Thymus (tissue), 14 donors: Measurements from ENCODE around the gene SLC2A10. TPM values are rescaled to one million over a fixed set of nuclear protein-coding genes. Genes with fewer than 3 reads are reported as not detected.
A peak's percentile ranks its signal among the peaks of the same experiment; 100 is the strongest.

Experiments used
- DNase-seq, 9 donors: peaks; one replicate each; pipeline ENCODE4 v3.0.0-alpha.2; 2013; ENCODE audit warnings: low spot score in 9 of 9, low read depth in 6 of 9, missing footprints in 1 of 9
- H3K27ac ChIP-seq, 2 donors: one replicate each; pipeline ENCODE4 v1.5.1; 2013; ENCODE audit warnings: control low read depth in 1 of 2, low read depth in 1 of 2, low read length in 1 of 2, mild to moderate bottlenecking in 1 of 2, moderate library complexity in 1 of 2
- H3K27me3 ChIP-seq, 2 donors: one replicate each; pipeline ENCODE4 v1.5.1; 2013; ENCODE audit warnings: low read length in 1 of 2; ENCODE audit not compliant: control insufficient read depth in 2 of 2, insufficient read depth in 1 of 2
- H3K36me3 ChIP-seq, 2 donors: one replicate each; pipeline ENCODE4 v1.5.1; 2013; ENCODE audit warnings: low read length in 1 of 2, mild to moderate bottlenecking in 1 of 2, moderate library complexity in 1 of 2; ENCODE audit not compliant: control insufficient read depth in 2 of 2, insufficient read depth in 2 of 2
- H3K4me1 ChIP-seq, 2 donors: one replicate each; pipeline ENCODE4 v1.5.1; 2013; ENCODE audit warnings: low read length in 2 of 2; ENCODE audit not compliant: control insufficient read depth in 2 of 2, insufficient read depth in 2 of 2
- H3K4me3 ChIP-seq, 2 donors: one replicate each; pipeline ENCODE4 v1.5.1; 2013; ENCODE audit warnings: low read length in 2 of 2, control low read depth in 1 of 2, mild to moderate bottlenecking in 1 of 2
- H3K9me3 ChIP-seq, 2 donors: one replicate each; pipeline ENCODE4 v1.5.1; 2013; ENCODE audit warnings: low read length in 1 of 2, mild to moderate bottlenecking in 1 of 2; ENCODE audit not compliant: control insufficient read depth in 2 of 2, insufficient read depth in 1 of 2
- WGBS: extraction: QIAGEN DNeasy Blood & Tissue Kit; methylation state at CpG from one replicate; pipeline ENCODE4 v1.1.7; 2013; 5-methylcytosine and 5-hydroxymethylcytosine counted together
- long read RNA-seq, 10 donors: transcript quantifications; one replicate each; lab custom pipeline, GENCODE V29; 2026
- polyA plus RNA-seq: library from polyadenylated mRNA; stranded (reverse); fragments of 200-250 nt; gene quantifications from one replicate; pipeline ENCODE4 v1.2.3, GENCODE V29; 2013
- total RNA-seq: library from RNA; stranded (reverse); fragments of 120-200 nt; gene quantifications from one replicate; pipeline ENCODE4 v1.2.4, GENCODE V29; 2013
- donor health status: healthy.

The SLC2A10 gene
- 2.0 TPM for total RNA-seq
- polyA plus RNA-seq = 4.8 TPM
- long read RNA-seq, donor 1 = 0 reads
- long read RNA-seq, donor 2, partial matches to known transcripts = 6 of 6 reads
- long read RNA-seq, donor 2, other reads (novel, unspliced or antisense) = 0 of 6 reads
- long read RNA-seq, donor 3, full-length matches to known transcripts = 1 of 1 reads
- long read RNA-seq, donor 3, partial matches to known transcripts = 0 of 1 reads
- long read RNA-seq, donor 3, other reads (novel, unspliced or antisense) = 0 of 1 reads
- long read RNA-seq, donor 4 = 0 reads
- long read RNA-seq, donor 5, full-length matches to known transcripts = 1 of 1 reads
- long read RNA-seq, donor 5, partial matches to known transcripts = 0 of 1 reads
- long read RNA-seq, donor 5, other reads (novel, unspliced or antisense) = 0 of 1 reads
- long read RNA-seq, donor 6 = 0 reads
- long read RNA-seq, donor 7 = 0 reads
- long read RNA-seq, donor 8 = 0 reads
- long read RNA-seq, donor 9 = 0 reads
- long read RNA-seq, donor 10 = 0 reads

- 2% methylated on average over 67 of the region's 67 CpGs for WGBS
- Histone ChIP-seq H3K4me1 (no peaks in the 10 kb centered on the region), H3K36me3 (no peaks in the 10 kb centered on the region), H3K4me3 (peak within 1 kb of the TSS; percentile 1 to 26), H3K27ac (peak within 1 kb of the TSS; percentile 25 to 26), H3K27me3 (peaks cover 14 to 45% of the 10 kb centered on the region in 2 donors), H3K9me3 (no peaks in the 10 kb centered on the region)
- DNase-seq = no peak
These were observed at the start of gene SLC2A10 for GRCh38 chr20:46709459-46710152. TSS of gene SLC2A10 (plus strand) at chr20:46709649. CDS start at chr20:46709737, 88 bp downstream.

- Histone ChIP-seq H3K4me3 (no peak overlapping the region), H3K9me3 (no peaks in the 10 kb centered on the region), H3K27ac (no peak overlapping the region), H3K27me3 (no peaks in the 10 kb centered on the region), H3K4me1 (no peaks in the 10 kb centered on the region), H3K36me3 (no peaks in the 10 kb centered on the region)
- DNase-seq = no peak
- WGBS = 93% methylated on average over 4 of the region's 4 CpGs
These were observed 49.0 kb upstream of the SLC2A10 start for GRCh38 chr20:46660487-46660886.

GRCh38 chr20:46661659-46662058, 47.8 kb upstream of the SLC2A10 start:
- no peak for DNase-seq
- WGBS = 100% methylated on average over 1 of the region's 1 CpG

GRCh38 chr20:46663531-46663930, 45.9 kb upstream of the SLC2A10 start:
- no peaks in the 10 kb centered on the region for H3K4me1 ChIP-seq
- DNase-seq = no peak
- WGBS = 98% methylated on average over 3 of the region's 3 CpGs
- no peaks in the 10 kb centered on the region for H3K9me3 ChIP-seq
- no peaks in the 10 kb centered on the region for H3K36me3 ChIP-seq
- no peaks in the 10 kb centered on the region for H3K27me3 ChIP-seq
- H3K4me3 ChIP-seq = no peak overlapping the region
- no peak overlapping the region for H3K27ac ChIP-seq

More at GRCh38 chr20:46661659-46662058, 47.8 kb upstream of the SLC2A10 start:
- Histone ChIP-seq H3K27me3 (no peaks in the 10 kb centered on the region), H3K4me3 (no peak overlapping the region), H3K27ac (no peak overlapping the region), H3K4me1 (no peaks in the 10 kb centered on the region), H3K36me3 (no peaks in the 10 kb centered on the region), H3K9me3 (no peaks in the 10 kb centered on the region)

GRCh38 chr20:46665602-46666001, 43.8 kb upstream of the SLC2A10 start:
- H3K4me3 ChIP-seq = no peak overlapping the region
- H3K27me3 ChIP-seq = no peaks in the 10 kb centered on the region
- 96% methylated on average over 3 of the region's 3 CpGs for WGBS
- no peaks in the 10 kb centered on the region for H3K36me3 ChIP-seq
- DNase-seq = no peak
- H3K27ac ChIP-seq = no peak overlapping the region
- H3K9me3 ChIP-seq = peaks cover 0 to 5% of the 10 kb centered on the region in 2 donors
- H3K4me1 ChIP-seq = no peaks in the 10 kb centered on the region

- DNase-seq = no peak
- H3K36me3 ChIP-seq = no peaks in the 10 kb centered on the region
- 96% methylated on average over 3 of the region's 3 CpGs for WGBS
- H3K4me3 ChIP-seq = no peak overlapping the region
- no peaks in the 10 kb centered on the region for H3K4me1 ChIP-seq
- H3K27me3 ChIP-seq = no peaks in the 10 kb centered on the region
- H3K9me3 ChIP-seq = peaks cover 0 to 5% of the 10 kb centered on the region in 2 donors
- no peak overlapping the region for H3K27ac ChIP-seq
These were observed 43.1 kb upstream of the SLC2A10 start for GRCh38 chr20:46666306-46666705.

GRCh38 chr20:46666818-46667515, 42.5 kb upstream of the SLC2A10 start:
- Histone ChIP-seq H3K4me3 (no peak overlapping the region), H3K36me3 (no peaks in the 10 kb centered on the region), H3K9me3 (peaks cover 0 to 5% of the 10 kb centered on the region in 2 donors), H3K27me3 (no peaks in the 10 kb centered on the region), H3K4me1 (no peaks in the 10 kb centered on the region), H3K27ac (no peak overlapping the region)
- WGBS = 96% methylated on average over 6 of the region's 6 CpGs
- no peak for DNase-seq

GRCh38 chr20:46670228-46670584, 39.2 kb upstream of the SLC2A10 start:
- Histone ChIP-seq H3K4me3 (no peak overlapping the region), H3K4me1 (no peaks in the 10 kb centered on the region), H3K27me3 (no peaks in the 10 kb centered on the region), H3K36me3 (no peaks in the 10 kb centered on the region), H3K9me3 (peaks cover 0 to 5% of the 10 kb centered on the region in 2 donors), H3K27ac (no peak overlapping the region)
- 80% methylated on average over 2 of the region's 2 CpGs for WGBS
- no peak for DNase-seq
